HEK293 (cell line): ENCODE measurements around the gene TRUB2.

ENCODE experiments used
- REST ChIP-seq: fragments of 450-650 bp; formaldehyde crosslinking; IDR thresholded peaks from 2 replicates; pipeline ENCODE4 v1.5.1; 2016; ENCODE audit warnings: missing biosample characterization, missing genetic modification characterization
- ZBTB26 ChIP-seq: fragments of 450-650 bp; formaldehyde crosslinking; optimal IDR thresholded peaks from 2 replicates; pipeline ENCODE3; 2016; ENCODE audit warnings: missing biosample characterization, mild to moderate bottlenecking, missing genetic modification characterization
- ZBTB44 ChIP-seq: fragments of 450-650 bp; IDR thresholded peaks from 2 replicates; pipeline ENCODE4 v1.5.1; 2018; ENCODE audit warnings: missing biosample characterization, mild to moderate bottlenecking, missing genetic modification characterization
- ZNF239 ChIP-seq: fragments of 450-650 bp; formaldehyde crosslinking; IDR thresholded peaks from 2 replicates; pipeline ENCODE4 v1.5.1; 2016; ENCODE audit warnings: missing biosample characterization, missing genetic modification characterization
- ZNF311 ChIP-seq: fragments of 450-650 bp; formaldehyde crosslinking; IDR thresholded peaks from 2 replicates; pipeline ENCODE4 v1.5.1; 2017; ENCODE audit warnings: missing biosample characterization, missing genetic modification characterization, borderline replicate concordance
- ZNF324 ChIP-seq: fragments of 450-650 bp; formaldehyde crosslinking; IDR thresholded peaks from 2 replicates; pipeline ENCODE4 v1.5.1; 2016; ENCODE audit warnings: missing biosample characterization, missing genetic modification characterization
- ZNF391 ChIP-seq: fragments of 450-650 bp; formaldehyde crosslinking; IDR thresholded peaks from 2 replicates; pipeline ENCODE4 v1.5.1; 2016; ENCODE audit warnings: low read depth, missing biosample characterization, missing genetic modification characterization, borderline replicate concordance
- ZNF433 ChIP-seq: fragments of 450-650 bp; formaldehyde crosslinking; IDR thresholded peaks from 2 replicates; pipeline ENCODE4 v1.5.1; 2016; ENCODE audit warnings: missing biosample characterization, missing genetic modification characterization, low read depth
- ZNF530 ChIP-seq: fragments of 450-650 bp; formaldehyde crosslinking; IDR thresholded peaks from 2 replicates; pipeline ENCODE4 v1.5.1; 2016; ENCODE audit warnings: low read depth, missing biosample characterization, missing genetic modification characterization
- ZNF600 ChIP-seq: fragments of 450-650 bp; formaldehyde crosslinking; IDR thresholded peaks from 2 replicates; pipeline ENCODE4 v1.5.1; 2016; ENCODE audit warnings: missing biosample characterization, missing genetic modification characterization
- ZNF777 ChIP-seq: fragments of 450-650 bp; formaldehyde crosslinking; IDR thresholded peaks from 2 replicates; pipeline ENCODE4 v1.5.1; 2017; ENCODE audit warnings: missing biosample characterization, missing genetic modification characterization, borderline replicate concordance
- ZSCAN18 ChIP-seq: fragments of 450-650 bp; formaldehyde crosslinking; IDR thresholded peaks from 2 replicates; pipeline ENCODE4 v1.5.1; 2016; ENCODE audit warnings: missing biosample characterization, missing genetic modification characterization
- TF ChIP-seq, protein P1 (sequence below): fragments of 450-650 bp; formaldehyde crosslinking; IDR thresholded peaks from 2 replicates; pipeline ENCODE4 v1.5.1; 2016; ENCODE audit warnings: missing biosample characterization, missing genetic modification characterization
- TF ChIP-seq, protein P2 (sequence below): fragments of 450-650 bp; formaldehyde crosslinking; IDR thresholded peaks from 2 replicates; pipeline ENCODE4 v1.5.1; 2016; ENCODE audit warnings: missing biosample characterization, missing genetic modification characterization

GRCh38 chr9:128257907-128258306 is 64.3 kb downstream of the TRUB2 start:
- TF ChIP-seq, protein P1, sequence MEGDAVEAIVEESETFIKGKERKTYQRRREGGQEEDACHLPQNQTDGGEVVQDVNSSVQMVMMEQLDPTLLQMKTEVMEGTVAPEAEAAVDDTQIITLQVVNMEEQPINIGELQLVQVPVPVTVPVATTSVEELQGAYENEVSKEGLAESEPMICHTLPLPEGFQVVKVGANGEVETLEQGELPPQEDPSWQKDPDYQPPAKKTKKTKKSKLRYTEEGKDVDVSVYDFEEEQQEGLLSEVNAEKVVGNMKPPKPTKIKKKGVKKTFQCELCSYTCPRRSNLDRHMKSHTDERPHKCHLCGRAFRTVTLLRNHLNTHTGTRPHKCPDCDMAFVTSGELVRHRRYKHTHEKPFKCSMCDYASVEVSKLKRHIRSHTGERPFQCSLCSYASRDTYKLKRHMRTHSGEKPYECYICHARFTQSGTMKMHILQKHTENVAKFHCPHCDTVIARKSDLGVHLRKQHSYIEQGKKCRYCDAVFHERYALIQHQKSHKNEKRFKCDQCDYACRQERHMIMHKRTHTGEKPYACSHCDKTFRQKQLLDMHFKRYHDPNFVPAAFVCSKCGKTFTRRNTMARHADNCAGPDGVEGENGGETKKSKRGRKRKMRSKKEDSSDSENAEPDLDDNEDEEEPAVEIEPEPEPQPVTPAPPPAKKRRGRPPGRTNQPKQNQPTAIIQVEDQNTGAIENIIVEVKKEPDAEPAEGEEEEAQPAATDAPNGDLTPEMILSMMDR (tag by site-specific recombination): no peak
- TF ChIP-seq ZNF311 (tag by site-specific recombination): no peak
- no peak for TF ChIP-seq ZNF433 (tag by site-specific recombination)
- TF ChIP-seq ZBTB26 (tag by site-specific recombination): no peak
- TF ChIP-seq, protein P2, sequence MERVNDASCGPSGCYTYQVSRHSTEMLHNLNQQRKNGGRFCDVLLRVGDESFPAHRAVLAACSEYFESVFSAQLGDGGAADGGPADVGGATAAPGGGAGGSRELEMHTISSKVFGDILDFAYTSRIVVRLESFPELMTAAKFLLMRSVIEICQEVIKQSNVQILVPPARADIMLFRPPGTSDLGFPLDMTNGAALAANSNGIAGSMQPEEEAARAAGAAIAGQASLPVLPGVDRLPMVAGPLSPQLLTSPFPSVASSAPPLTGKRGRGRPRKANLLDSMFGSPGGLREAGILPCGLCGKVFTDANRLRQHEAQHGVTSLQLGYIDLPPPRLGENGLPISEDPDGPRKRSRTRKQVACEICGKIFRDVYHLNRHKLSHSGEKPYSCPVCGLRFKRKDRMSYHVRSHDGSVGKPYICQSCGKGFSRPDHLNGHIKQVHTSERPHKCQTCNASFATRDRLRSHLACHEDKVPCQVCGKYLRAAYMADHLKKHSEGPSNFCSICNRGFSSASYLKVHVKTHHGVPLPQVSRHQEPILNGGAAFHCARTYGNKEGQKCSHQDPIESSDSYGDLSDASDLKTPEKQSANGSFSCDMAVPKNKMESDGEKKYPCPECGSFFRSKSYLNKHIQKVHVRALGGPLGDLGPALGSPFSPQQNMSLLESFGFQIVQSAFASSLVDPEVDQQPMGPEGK (tag by site-specific recombination): no peak
- no peak for TF ChIP-seq ZNF777 (tag by site-specific recombination)
- no peak for TF ChIP-seq ZNF239 (tag by site-specific recombination)
- TF ChIP-seq ZSCAN18 (tag by site-specific recombination): no peak
- TF ChIP-seq ZNF391 (tag by site-specific recombination): no peak
- TF ChIP-seq ZNF600: no peak
- TF ChIP-seq ZNF530 (tag by site-specific recombination): no peak
- no peak for TF ChIP-seq ZNF324 (tag by site-specific recombination)
- TF ChIP-seq REST (tag by site-specific recombination): no peak
- TF ChIP-seq ZBTB44 (tag by site-specific recombination): no peak
